Mesenchymal stem cell (in vitro differentiated cells and primary cell): ENCODE measurements around the gene ZFP64.

Source experiments
- DNase-seq: peaks from one replicate; pipeline ENCODE4 v3.0.0-alpha.2; 2013
- H2AFZ ChIP-seq: one replicate; pipeline ENCODE4 v1.6.1; 2013; ENCODE audit warnings: low read depth, mild to moderate bottlenecking, control low read depth, inconsistent platforms, low read length, moderate library complexity
- H2AK5ac ChIP-seq: 2 replicates; pipeline ENCODE4 v1.6.1; 2013; ENCODE audit warnings: low read length, moderate library complexity, mild to moderate bottlenecking, inconsistent platforms; ENCODE audit not compliant: severe bottlenecking
- H2BK120ac ChIP-seq: one replicate; pipeline ENCODE4 v1.6.1; 2013; ENCODE audit warnings: low read depth, mild to moderate bottlenecking, inconsistent platforms, low read length, moderate library complexity
- H2BK12ac ChIP-seq, 2 experiments: one replicate each; pipeline ENCODE4 v1.6.1; 2013; ENCODE audit warnings: inconsistent platforms in 2 of 2, low read length in 2 of 2, mild to moderate bottlenecking in 2 of 2, moderate library complexity in 2 of 2, control low read depth in 1 of 2
- H2BK15ac ChIP-seq: one replicate; pipeline ENCODE4 v1.6.1; 2013; ENCODE audit warnings: mild to moderate bottlenecking, low read depth, inconsistent platforms; ENCODE audit not compliant: poor library complexity, severe bottlenecking
- H2BK5ac ChIP-seq: 2 replicates; pipeline ENCODE4 v1.6.1; 2013; ENCODE audit warnings: low read depth, mild to moderate bottlenecking, low read length, control low read depth, inconsistent platforms; ENCODE audit not compliant: poor library complexity, severe bottlenecking
- H3K14ac ChIP-seq, 2 experiments: one replicate each; pipeline ENCODE4 v1.6.1; 2013; ENCODE audit warnings: inconsistent platforms in 2 of 2, low read length in 2 of 2, control low read depth in 1 of 2, mild to moderate bottlenecking in 1 of 2, moderate library complexity in 1 of 2
- H3K18ac ChIP-seq, 2 experiments: one replicate each; pipeline ENCODE4 v1.6.1; 2013; ENCODE audit warnings: inconsistent platforms in 2 of 2, low read length in 2 of 2, control low read depth in 1 of 2, low read depth in 1 of 2, mild to moderate bottlenecking in 1 of 2
- H3K23ac ChIP-seq, 2 experiments: one replicate each; pipeline ENCODE4 v1.6.1; 2013; ENCODE audit warnings: inconsistent platforms in 2 of 2, low read length in 2 of 2, mild to moderate bottlenecking in 2 of 2, moderate library complexity in 2 of 2, control low read depth in 1 of 2
- H3K27ac ChIP-seq: 2 replicates; pipeline ENCODE4 v1.5.1; 2013; ENCODE audit warnings: mild to moderate bottlenecking, moderate library complexity, low read length, control low read depth, inconsistent platforms; ENCODE audit not compliant: poor library complexity, severe bottlenecking
- H3K27me3 ChIP-seq, 2 experiments: 2 replicates each; pipeline versions ENCODE4 v1.6.1 to v1.7.0; 2013; ENCODE audit warnings: low read length in 2 of 2, mild to moderate bottlenecking in 2 of 2, moderate library complexity in 2 of 2, control low read depth in 1 of 2, inconsistent platforms in 1 of 2; ENCODE audit not compliant: control insufficient read depth in 1 of 2, insufficient read depth in 1 of 2
- H3K36me3 ChIP-seq, 2 experiments: 2 replicates each; pipeline versions ENCODE4 v1.6.1 to v1.7.0; 2013; ENCODE audit warnings: low read length in 2 of 2, control low read depth in 1 of 2, inconsistent platforms in 1 of 2, low read depth in 1 of 2, mild to moderate bottlenecking in 1 of 2; ENCODE audit not compliant: insufficient read depth in 2 of 2, control insufficient read depth in 1 of 2
- H3K4ac ChIP-seq, 2 experiments: one replicate each; pipeline ENCODE4 v1.6.1; 2013; ENCODE audit warnings: inconsistent platforms in 2 of 2, low read length in 2 of 2, mild to moderate bottlenecking in 2 of 2, moderate library complexity in 2 of 2, control low read depth in 1 of 2, low read depth in 1 of 2
- H3K4me1 ChIP-seq: 2 replicates; pipeline ENCODE4 v1.6.1; 2013; ENCODE audit warnings: low read depth, low read length, control low read depth; ENCODE audit not compliant: control insufficient read depth, insufficient read depth
- H3K4me2 ChIP-seq: 2 replicates; pipeline ENCODE4 v1.6.1; 2013; ENCODE audit warnings: low read length, mild to moderate bottlenecking, inconsistent platforms; ENCODE audit not compliant: poor library complexity, severe bottlenecking
- H3K4me3 ChIP-seq, 2 experiments: 2 replicates each; pipeline versions ENCODE4 v1.5.1 to v1.7.0; 2013; ENCODE audit warnings: low read length in 2 of 2, mild to moderate bottlenecking in 2 of 2, control low read depth in 1 of 2, low read depth in 1 of 2; ENCODE audit not compliant: insufficient read depth in 1 of 2
- H3K79me1 ChIP-seq: replicated peaks from 2 replicates; pipeline ENCODE4 v1.6.1; 2013; ENCODE audit warnings: mild to moderate bottlenecking, control low read depth, low read length, inconsistent platforms; ENCODE audit not compliant: poor library complexity, severe bottlenecking
- H3K9ac ChIP-seq: 2 replicates; pipeline ENCODE4 v1.7.0; 2013; ENCODE audit warnings: mild to moderate bottlenecking, low read length, moderate library complexity
- H3K9me3 ChIP-seq: 2 replicates; pipeline ENCODE4 v1.7.0; 2013; ENCODE audit warnings: mild to moderate bottlenecking, low read length; ENCODE audit not compliant: control insufficient read depth
- H4K8ac ChIP-seq: one replicate; pipeline ENCODE4 v1.6.1; 2013; ENCODE audit warnings: inconsistent platforms, mild to moderate bottlenecking, low read length, moderate library complexity
- H4K91ac ChIP-seq: one replicate; pipeline ENCODE4 v1.6.1; 2013; ENCODE audit warnings: mild to moderate bottlenecking, low read length, inconsistent platforms
- WGBS: methylation state at CpG from one replicate; pipeline ENCODE4 v1.1.7; 2013; ENCODE audit warnings: mixed read lengths; 5-methylcytosine and 5-hydroxymethylcytosine counted together

ZFP64 gene

GRCh38 chr20:52110456-52110855, 81.1 kb downstream of the ZFP64 start:
- no peak overlapping the region for H2BK5ac ChIP-seq
- H3K9me3 ChIP-seq: no peaks in the 10 kb centered on the region
- no peaks in the 10 kb centered on the region for H3K79me1 ChIP-seq
- H3K27me3 ChIP-seq: peaks cover 6 to 7% of the 10 kb centered on the region in 2 experiments
- H4K8ac ChIP-seq: no peak overlapping the region
- DNase-seq: no peak
- no peak overlapping the region for H3K18ac ChIP-seq
- H2BK15ac ChIP-seq: no peak overlapping the region
- no peak overlapping the region for H2AFZ ChIP-seq
- no peak overlapping the region for H3K23ac ChIP-seq
- H3K4ac ChIP-seq: no peak overlapping the region
- peaks cover 6% of the 10 kb centered on the region for H3K4me1 ChIP-seq
- no peak overlapping the region for H4K91ac ChIP-seq
- no peak overlapping the region for H3K9ac ChIP-seq
- H3K4me2 ChIP-seq: no peak overlapping the region
- no peak overlapping the region for H3K4me3 ChIP-seq
- H2BK12ac ChIP-seq: no peak overlapping the region
- H3K27ac ChIP-seq: no peak overlapping the region
- no peak overlapping the region for H2AK5ac ChIP-seq
- no peaks in the 10 kb centered on the region for H3K36me3 ChIP-seq
- no peak overlapping the region for H3K14ac ChIP-seq
- no peak overlapping the region for H2BK120ac ChIP-seq
- WGBS: 97% methylated on average over 6 of the region's 6 CpGs

GRCh38 chr20:52105442-52106422, 85.8 kb downstream of the ZFP64 start:
- Histone ChIP-seq H2BK15ac (no peak overlapping the region), H2BK5ac (no peak overlapping the region), H3K27me3 (peaks cover 7 to 28% of the 10 kb centered on the region in 2 experiments), H3K27ac (no peak overlapping the region), H3K18ac (peak overlapping the region in 1 of 2 experiments; percentile 37), H4K91ac (no peak overlapping the region), H3K4me1 (peaks cover 23% of the 10 kb centered on the region), H3K9me3 (no peaks in the 10 kb centered on the region), H3K36me3 (no peaks in the 10 kb centered on the region), H2BK120ac (no peak overlapping the region), H2BK12ac (no peak overlapping the region), H3K4me3 (peak overlapping the region; percentile 76 to 77), H3K79me1 (peaks cover 25% of the 10 kb centered on the region), H3K9ac (peak overlapping the region; percentile 55), H2AFZ (peak overlapping the region; percentile 86), H3K4ac (no peak overlapping the region), H3K4me2 (peak overlapping the region; percentile 93), H3K23ac (no peak overlapping the region), H3K14ac (no peak overlapping the region), H4K8ac (no peak overlapping the region), H2AK5ac (no peak overlapping the region)
- DNase-seq: peak; percentile 38
- 2% methylated on average over 43 of the region's 47 CpGs for WGBS

- peak overlapping the region; percentile 84 to 89 for H3K18ac ChIP-seq
- H3K9me3 ChIP-seq: no peaks in the 10 kb centered on the region
- H3K79me1 ChIP-seq: peaks cover 28% of the 10 kb centered on the region
- peak overlapping the region; percentile 15 to 97 for H3K4ac ChIP-seq
- peak overlapping the region; percentile 82 for H2BK15ac ChIP-seq
- no peaks in the 10 kb centered on the region for H3K36me3 ChIP-seq
- H2AFZ ChIP-seq: peak overlapping the region; percentile 86
- H3K27ac ChIP-seq: no peak overlapping the region
- WGBS: under 1% methylated on average over 76 of the region's 82 CpGs
- peaks cover 23% of the 10 kb centered on the region for H3K4me1 ChIP-seq
- peak overlapping the region in 1 of 2 experiments; percentile 94 for H2BK12ac ChIP-seq
- no peak overlapping the region for H2AK5ac ChIP-seq
- H3K4me3 ChIP-seq: peak overlapping the region; percentile 76 to 77
- H4K8ac ChIP-seq: peak overlapping the region; percentile 85
- peak overlapping the region; percentile 55 for H3K9ac ChIP-seq
- H3K27me3 ChIP-seq: peaks cover 7 to 28% of the 10 kb centered on the region in 2 experiments
- H2BK120ac ChIP-seq: peak overlapping the region; percentile 80
- H4K91ac ChIP-seq: peak overlapping the region; percentile 47
- peak; percentile 54 for DNase-seq
- H2BK5ac ChIP-seq: no peak overlapping the region
- H3K23ac ChIP-seq: peak overlapping the region in 1 of 2 experiments; percentile 70
- peak overlapping the region in 1 of 2 experiments; percentile 97 for H3K14ac ChIP-seq
- H3K4me2 ChIP-seq: peak overlapping the region; percentile 93
Measured at GRCh38 chr20:52104546-52105441, 86.8 kb downstream of the ZFP64 start.
